Breast epithelium (tissue), 3 donors: ENCODE measurements around the gene SHB.

Experiments used
- POLR2A ChIP-seq: fragments of 450-650 bp; IDR thresholded peaks from one replicate; pipeline ENCODE4 v1.6.1; 2016; ENCODE audit warnings: antibody characterized with exemption, mild to moderate bottlenecking, moderate library complexity
- POLR2AphosphoS5 ChIP-seq, 3 donors: sonication (generic); formaldehyde crosslinking; IDR thresholded peaks; one replicate each; pipeline ENCODE4 v1.6.1; 2017; ENCODE audit warnings: antibody characterized with exemption in 3 of 3
- TF ChIP-seq, protein P1 (sequence below), 3 donors: fragments of 450-650 bp; IDR thresholded peaks; one replicate each; pipeline ENCODE4 v1.5.1; 2016 to 2017; ENCODE audit warnings: antibody characterized with exemption in 3 of 3, mild to moderate bottlenecking in 3 of 3, moderate library complexity in 3 of 3

GRCh38 chr9:37954581-37954981 is 114.4 kb downstream of the SHB start:
- TF ChIP-seq POLR2A (no peak), POLR2AphosphoS5 (IDR thresholded peaks at IDR 0.05) (no peak)
- TF ChIP-seq, protein P1, sequence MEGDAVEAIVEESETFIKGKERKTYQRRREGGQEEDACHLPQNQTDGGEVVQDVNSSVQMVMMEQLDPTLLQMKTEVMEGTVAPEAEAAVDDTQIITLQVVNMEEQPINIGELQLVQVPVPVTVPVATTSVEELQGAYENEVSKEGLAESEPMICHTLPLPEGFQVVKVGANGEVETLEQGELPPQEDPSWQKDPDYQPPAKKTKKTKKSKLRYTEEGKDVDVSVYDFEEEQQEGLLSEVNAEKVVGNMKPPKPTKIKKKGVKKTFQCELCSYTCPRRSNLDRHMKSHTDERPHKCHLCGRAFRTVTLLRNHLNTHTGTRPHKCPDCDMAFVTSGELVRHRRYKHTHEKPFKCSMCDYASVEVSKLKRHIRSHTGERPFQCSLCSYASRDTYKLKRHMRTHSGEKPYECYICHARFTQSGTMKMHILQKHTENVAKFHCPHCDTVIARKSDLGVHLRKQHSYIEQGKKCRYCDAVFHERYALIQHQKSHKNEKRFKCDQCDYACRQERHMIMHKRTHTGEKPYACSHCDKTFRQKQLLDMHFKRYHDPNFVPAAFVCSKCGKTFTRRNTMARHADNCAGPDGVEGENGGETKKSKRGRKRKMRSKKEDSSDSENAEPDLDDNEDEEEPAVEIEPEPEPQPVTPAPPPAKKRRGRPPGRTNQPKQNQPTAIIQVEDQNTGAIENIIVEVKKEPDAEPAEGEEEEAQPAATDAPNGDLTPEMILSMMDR (IDR thresholded peaks at IDR 0.05), result no peak
